GM21515 (cell line): ENCODE data around the gene NKTR.
"Not testable (repeated sequence)": the region's sequence is repeated elsewhere in the genome, so short reads cannot be mapped to it uniquely, and the experiment has no call there.

Source experiments
- ATAC-seq: cut with Tn5 transposase; IDR thresholded peaks from one replicate; pipeline ENCODE4 v1.9.1; 2021; ENCODE audit not compliant: unreplicated experiment

Gene NKTR

DNA sequence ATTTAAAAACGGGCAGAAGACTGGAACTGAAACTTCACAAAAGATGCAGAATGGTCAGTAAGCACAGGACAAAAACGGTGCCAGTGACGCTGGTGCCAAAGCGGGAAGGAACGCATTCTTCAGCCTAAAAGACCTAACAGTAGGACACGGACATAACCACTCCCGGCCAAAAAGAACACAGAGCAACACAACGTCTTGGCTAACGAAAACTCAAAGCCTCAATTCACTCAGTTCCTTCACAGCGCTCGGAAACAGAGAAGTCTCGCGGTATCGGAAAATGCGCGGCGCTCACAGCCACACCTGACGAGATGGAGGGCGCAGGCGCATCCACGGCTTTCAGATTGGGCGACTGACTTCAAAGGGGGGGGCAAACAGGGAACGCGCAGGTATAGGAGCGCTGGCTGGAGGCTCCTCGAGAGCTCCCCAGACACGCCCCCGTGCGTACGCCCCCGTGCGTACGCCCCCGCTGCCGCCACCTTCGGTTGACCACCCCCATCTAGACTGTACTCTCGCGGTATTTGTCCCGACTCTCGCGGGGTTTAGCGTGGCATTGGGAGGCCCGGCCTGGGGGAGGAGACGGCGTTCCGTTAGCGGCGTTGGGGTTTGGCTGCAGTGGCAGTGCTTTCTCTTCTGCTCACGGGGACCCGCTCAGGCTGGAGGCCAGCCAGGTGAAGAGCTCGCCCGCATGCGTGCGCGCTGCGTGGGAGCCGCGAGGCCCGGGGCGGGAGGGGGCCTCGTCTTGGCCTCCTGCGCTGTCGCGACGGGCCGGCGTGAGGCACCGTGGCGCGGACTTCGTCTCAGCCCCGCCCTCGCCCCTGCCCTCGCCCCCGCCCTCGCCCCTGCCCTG is at the start of gene NKTR:
TSS of gene NKTR (plus strand) at position 576 of the 847 bp plus-strand sequence. CDS start 321 bp downstream, outside the sequence.
- ATAC-seq, result peak; percentile 83

GRCh38 chr3:42552830-42553229 is 47.7 kb upstream of the NKTR start:
- no peak for ATAC-seq

DNA sequence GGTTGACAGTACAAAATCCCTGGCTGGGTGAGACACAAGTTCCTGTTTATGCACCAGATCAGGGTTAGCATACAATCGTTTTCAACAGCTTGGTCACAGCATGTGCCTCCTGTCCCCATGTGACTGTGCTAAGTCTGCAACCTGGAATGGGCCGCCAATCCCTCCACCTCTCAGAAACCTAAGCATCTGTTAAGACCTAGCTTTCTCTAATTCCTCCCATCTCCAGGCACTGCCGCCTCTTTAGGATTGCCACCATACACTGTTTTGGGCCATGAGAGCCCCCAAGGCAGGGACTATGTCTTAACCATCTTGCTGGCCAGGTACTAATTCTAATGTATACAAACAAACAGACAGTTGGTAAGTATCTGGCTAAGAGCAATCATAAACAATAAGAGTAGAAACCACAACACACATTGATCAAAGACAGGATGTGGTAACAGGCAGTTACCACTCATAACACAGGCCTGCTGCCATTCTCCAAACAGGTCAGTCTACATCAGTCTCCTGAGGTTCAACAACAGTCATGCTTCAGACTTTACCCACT is 44.3 kb upstream of the NKTR start:
- ATAC-seq, result peak; percentile 59

GRCh38 chr3:42556817-42557216 is 43.7 kb upstream of the NKTR start:
- not testable (repeated sequence) for ATAC-seq

DNA sequence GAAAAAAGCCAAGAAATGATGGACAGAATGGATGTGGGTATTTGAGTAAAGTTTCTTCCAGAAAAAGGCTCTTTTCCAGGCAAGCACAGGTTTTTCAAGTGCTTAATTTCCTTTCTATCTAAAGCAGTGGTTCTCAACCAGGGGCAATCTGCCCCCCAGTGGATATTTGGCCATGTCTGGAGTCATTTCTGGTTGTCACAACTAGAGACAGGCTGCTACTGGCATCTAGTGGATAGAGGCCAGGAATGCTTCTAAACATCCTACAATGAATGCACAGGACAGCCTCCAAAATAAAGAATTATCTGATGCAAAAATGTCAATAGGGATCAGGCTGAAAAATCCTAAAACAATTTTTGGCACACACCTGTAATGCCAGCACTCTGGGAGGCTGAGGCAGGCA is 42.6 kb upstream of the NKTR start:
- ATAC-seq, result no peak

GRCh38 chr3:42562047-42562907 is 38.2 kb upstream of the NKTR start:
- no peak for ATAC-seq

- no peak for ATAC-seq
Measured at GRCh38 chr3:42569593-42570142, 30.8 kb upstream of the NKTR start.

DNA sequence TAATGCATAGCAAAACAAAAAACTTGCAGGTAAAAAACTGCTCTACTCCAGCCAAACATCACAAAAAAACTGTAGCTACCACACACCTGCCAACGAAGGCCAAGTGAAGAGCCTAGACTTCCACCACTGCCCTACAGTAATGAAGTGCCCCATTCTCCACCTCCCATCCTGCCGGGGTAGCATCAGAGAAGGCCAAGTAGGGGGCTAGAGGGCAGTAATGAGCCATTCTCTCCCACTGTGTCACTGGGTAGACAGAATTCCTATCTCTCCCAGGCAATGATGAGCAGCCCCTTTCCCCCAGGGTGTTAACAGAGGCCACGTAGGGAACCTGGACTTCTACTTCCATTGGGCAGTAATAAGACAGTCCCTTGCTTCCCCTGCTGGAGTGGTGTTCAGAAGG is 28.2 kb upstream of the NKTR start:
- ATAC-seq, result no peak

DNA sequence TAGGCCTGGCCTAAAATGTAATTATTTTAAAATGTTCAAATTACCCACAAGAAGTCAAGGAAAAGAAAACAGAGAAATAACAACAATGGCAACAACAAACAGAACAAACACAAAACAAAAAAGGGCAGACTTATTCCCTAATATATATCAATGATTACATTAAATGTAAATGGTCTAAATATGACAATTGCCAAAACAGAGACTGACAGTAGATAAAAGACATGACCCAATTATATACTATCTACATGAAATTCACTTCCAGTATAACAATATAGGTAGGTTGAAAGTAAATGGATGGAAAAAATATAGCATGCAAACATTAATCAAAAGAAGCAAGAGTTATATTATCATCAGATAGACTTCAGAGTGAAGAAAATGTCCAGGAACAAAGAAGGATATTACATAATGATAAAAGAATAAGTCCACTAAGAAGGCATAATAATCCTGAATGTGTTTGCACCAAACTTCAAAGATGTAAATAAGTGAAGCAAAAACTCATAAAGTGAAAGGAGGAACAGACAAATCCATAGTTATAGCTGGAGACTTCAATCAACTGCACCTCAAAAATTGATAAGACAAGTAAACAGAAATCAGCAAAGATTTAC is 25.2 kb upstream of the NKTR start:
- no peak for ATAC-seq

- no peak for ATAC-seq
Measured at GRCh38 chr3:42578054-42578453, 22.4 kb upstream of the NKTR start.

- not testable (repeated sequence) for ATAC-seq
Measured at GRCh38 chr3:42579346-42579745, 21.1 kb upstream of the NKTR start.

- ATAC-seq, result no peak
Measured at GRCh38 chr3:42581400-42581708, 19.1 kb upstream of the NKTR start.

GRCh38 chr3:42581709-42582473 is 18.6 kb upstream of the NKTR start, which contains the start of gene SEC22C:
TSS of gene SEC22C (minus strand) at chr3:42581967. CDS start at chr3:42569046, 12,921 bp downstream.
- ATAC-seq, result peak; percentile 90

DNA sequence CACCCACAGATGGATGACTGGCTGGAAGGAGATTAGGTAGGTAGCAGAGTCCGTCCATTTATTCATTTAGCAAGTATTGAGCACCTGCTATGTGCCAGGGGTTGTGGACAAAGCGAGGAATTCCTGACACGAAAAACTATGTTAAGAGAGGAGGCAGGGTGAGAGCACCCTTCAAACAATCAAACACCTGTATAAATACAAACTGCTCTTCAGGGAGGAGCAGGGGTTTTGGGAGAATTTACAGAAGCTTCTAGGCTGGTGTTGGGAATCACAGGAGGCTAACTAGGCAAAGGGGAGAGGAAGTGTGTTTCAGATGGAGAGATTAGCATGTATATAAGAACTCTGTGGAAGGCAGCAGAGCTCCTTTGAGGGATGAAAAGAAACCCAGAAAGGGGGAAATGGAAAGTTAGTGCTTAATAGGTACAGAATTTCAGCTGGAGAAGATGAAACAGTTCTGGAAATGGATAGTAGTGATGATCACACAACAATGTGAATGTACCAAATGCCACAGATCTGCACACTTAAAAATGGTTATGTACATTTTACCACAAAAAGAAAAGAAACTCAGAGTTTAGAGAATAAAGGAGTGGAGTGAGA is 17.9 kb upstream of the NKTR start:
- ATAC-seq, result no peak

- ATAC-seq, result no peak
Measured at GRCh38 chr3:42588625-42589024, 11.9 kb upstream of the NKTR start.

DNA sequence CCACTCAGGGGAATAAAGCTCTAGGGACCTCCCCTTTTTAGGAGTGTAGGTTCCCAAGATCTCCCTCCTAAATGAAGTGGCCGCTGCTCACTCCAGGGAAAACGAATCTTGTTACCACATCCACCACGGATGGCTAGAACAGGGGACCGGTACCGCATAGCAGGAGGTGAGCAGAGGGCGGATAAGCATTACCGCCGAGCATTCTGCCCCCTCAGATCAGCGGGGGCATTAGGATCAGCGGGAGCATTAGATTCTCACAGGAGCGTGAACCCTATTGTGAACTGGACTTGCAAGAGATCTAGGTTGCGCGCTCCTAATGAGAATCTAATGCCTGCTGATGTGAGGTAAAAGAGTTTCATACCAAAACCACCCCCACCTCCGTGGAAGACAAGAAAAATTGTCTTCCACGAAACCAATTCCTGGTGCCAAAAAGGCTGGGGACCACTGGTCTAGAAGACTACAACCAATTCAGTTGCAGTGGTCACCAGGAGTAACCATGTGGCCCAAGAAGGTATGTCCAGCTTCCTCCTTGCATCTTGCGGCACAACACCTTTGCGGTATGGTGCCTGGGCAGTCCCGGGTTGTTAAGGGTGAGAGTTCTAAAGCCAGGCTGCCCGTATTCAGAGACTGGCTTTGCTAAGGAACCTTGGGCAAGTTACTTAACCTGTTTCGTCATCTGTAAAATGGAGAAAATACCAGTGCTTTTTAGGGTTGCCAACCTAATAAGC is 10.9 kb upstream of the NKTR start:
- no peak for ATAC-seq

- no peak for ATAC-seq
Measured at GRCh38 chr3:42590989-42591756, 9.3 kb upstream of the NKTR start.

GRCh38 chr3:42591811-42592210 is 8.7 kb upstream of the NKTR start:
- no peak for ATAC-seq
